HepG2 (cell line): Measurements from ENCODE around the gene OARD1.

ENCODE experiments used
- FOXM1 ChIP-seq: sonication (generic); formaldehyde crosslinking; IDR thresholded peaks from 2 replicates; pipeline ENCODE4 v1.5.0; 2020; ENCODE audit warnings: missing genetic modification reagents
- MED13 ChIP-seq: sonication (generic); formaldehyde crosslinking; IDR thresholded peaks from 2 replicates; pipeline ENCODE4 v1.5.0; 2020; ENCODE audit warnings: missing genetic modification reagents
- POLR2AphosphoS5 ChIP-seq: IDR thresholded peaks from 2 replicates; pipeline ENCODE4 v1.6.1; 2012; ENCODE audit warnings: low read depth, low read length
- PRMT3 ChIP-seq: sonication (generic); formaldehyde crosslinking; IDR thresholded peaks from 2 replicates; pipeline ENCODE4 v1.8.1; 2022; ENCODE audit warnings: low read depth, mild to moderate bottlenecking, moderate library complexity, missing genetic modification reagents, borderline replicate concordance
- SALL1 ChIP-seq: sonication (generic); formaldehyde crosslinking; IDR thresholded peaks from 2 replicates; pipeline ENCODE4 v1.8.0; 2022; ENCODE audit warnings: mild to moderate bottlenecking, missing genetic modification reagents
- SRY ChIP-seq: sonication (generic); formaldehyde crosslinking; IDR thresholded peaks from 2 replicates; pipeline ENCODE4 v1.8.0; 2022; ENCODE audit warnings: mild to moderate bottlenecking, missing genetic modification reagents
- TRIM24 ChIP-seq: sonication (generic); formaldehyde crosslinking; IDR thresholded peaks from 2 replicates; pipeline ENCODE4 v1.8.0; 2022; ENCODE audit warnings: mild to moderate bottlenecking, missing genetic modification reagents
- ZBTB7B ChIP-seq: sonication (generic); formaldehyde crosslinking; IDR thresholded peaks from 2 replicates; pipeline ENCODE4 v1.4.0; 2020; ENCODE audit warnings: missing genetic modification reagents
- TF ChIP-seq, protein P1 (sequence below): sonication (generic); formaldehyde crosslinking; IDR thresholded peaks from 2 replicates; pipeline ENCODE4 v1.5.0; 2020; ENCODE audit warnings: mild to moderate bottlenecking, missing genetic modification reagents, moderate library complexity
- TF ChIP-seq, protein P2 (sequence below): sonication (generic); formaldehyde crosslinking; IDR thresholded peaks from 2 replicates; pipeline ENCODE4 v1.4.0; 2020; ENCODE audit warnings: mild to moderate bottlenecking, missing genetic modification reagents
- TF ChIP-seq, protein P3 (sequence below), 2 experiments: sonication (generic) in 1 of 2; formaldehyde crosslinking in 1 of 2; IDR thresholded peaks; 2 replicates each; pipeline versions ENCODE4 v1.5.1 to v1.6.1; 2011 to 2020; ENCODE audit warnings: borderline replicate concordance in 1 of 2, low read depth in 1 of 2, low read length in 1 of 2, mild to moderate bottlenecking in 1 of 2, missing genetic modification reagents in 1 of 2, moderate library complexity in 1 of 2

DNA sequence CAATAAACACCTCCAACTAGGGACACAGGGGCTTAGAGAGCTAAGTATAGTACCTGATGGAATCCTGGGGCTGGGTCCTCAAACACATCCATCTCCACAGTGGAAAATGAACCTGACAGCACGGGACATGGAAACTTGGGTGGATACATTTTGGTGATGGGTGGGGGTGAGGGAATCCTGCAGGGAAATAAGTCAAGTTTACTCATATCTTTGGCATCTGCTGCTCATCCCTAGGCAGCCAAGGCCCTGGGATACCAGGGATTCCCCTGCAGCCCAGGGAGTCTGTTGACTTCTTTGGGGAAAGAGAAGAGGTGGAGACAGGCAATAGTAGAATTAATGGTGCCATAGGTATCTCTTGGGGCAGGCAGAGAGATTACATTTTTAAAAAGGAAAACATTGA, 12.6 kb downstream of the OARD1 start:
- TF ChIP-seq, protein P1, sequence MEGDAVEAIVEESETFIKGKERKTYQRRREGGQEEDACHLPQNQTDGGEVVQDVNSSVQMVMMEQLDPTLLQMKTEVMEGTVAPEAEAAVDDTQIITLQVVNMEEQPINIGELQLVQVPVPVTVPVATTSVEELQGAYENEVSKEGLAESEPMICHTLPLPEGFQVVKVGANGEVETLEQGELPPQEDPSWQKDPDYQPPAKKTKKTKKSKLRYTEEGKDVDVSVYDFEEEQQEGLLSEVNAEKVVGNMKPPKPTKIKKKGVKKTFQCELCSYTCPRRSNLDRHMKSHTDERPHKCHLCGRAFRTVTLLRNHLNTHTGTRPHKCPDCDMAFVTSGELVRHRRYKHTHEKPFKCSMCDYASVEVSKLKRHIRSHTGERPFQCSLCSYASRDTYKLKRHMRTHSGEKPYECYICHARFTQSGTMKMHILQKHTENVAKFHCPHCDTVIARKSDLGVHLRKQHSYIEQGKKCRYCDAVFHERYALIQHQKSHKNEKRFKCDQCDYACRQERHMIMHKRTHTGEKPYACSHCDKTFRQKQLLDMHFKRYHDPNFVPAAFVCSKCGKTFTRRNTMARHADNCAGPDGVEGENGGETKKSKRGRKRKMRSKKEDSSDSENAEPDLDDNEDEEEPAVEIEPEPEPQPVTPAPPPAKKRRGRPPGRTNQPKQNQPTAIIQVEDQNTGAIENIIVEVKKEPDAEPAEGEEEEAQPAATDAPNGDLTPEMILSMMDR (CRISPR knock-in tag): no peak
- no peak for TF ChIP-seq SRY (CRISPR knock-in tag)
- no peak for TF ChIP-seq ZBTB7B (CRISPR knock-in tag)
- TF ChIP-seq, protein P2, sequence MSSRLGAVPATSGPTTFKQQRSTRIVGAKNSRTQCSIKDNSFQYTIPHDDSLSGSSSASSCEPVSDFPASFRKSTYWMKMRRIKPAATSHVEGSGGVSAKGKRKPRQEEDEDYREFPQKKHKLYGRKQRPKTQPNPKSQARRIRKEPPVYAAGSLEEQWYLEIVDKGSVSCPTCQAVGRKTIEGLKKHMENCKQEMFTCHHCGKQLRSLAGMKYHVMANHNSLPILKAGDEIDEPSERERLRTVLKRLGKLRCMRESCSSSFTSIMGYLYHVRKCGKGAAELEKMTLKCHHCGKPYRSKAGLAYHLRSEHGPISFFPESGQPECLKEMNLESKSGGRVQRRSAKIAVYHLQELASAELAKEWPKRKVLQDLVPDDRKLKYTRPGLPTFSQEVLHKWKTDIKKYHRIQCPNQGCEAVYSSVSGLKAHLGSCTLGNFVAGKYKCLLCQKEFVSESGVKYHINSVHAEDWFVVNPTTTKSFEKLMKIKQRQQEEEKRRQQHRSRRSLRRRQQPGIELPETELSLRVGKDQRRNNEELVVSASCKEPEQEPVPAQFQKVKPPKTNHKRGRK (CRISPR knock-in tag): no peak
- TF ChIP-seq PRMT3: no peak
- TF ChIP-seq POLR2AphosphoS5: no peak
- TF ChIP-seq FOXM1 (CRISPR knock-in tag): no peak
- TF ChIP-seq, protein P3, sequence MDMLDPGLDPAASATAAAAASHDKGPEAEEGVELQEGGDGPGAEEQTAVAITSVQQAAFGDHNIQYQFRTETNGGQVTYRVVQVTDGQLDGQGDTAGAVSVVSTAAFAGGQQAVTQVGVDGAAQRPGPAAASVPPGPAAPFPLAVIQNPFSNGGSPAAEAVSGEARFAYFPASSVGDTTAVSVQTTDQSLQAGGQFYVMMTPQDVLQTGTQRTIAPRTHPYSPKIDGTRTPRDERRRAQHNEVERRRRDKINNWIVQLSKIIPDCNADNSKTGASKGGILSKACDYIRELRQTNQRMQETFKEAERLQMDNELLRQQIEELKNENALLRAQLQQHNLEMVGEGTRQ (IDR thresholded peaks at IDR 0.05; ENCODE audit: low read depth, low read length): no peak
- TF ChIP-seq, protein P3 (CRISPR knock-in tag; IDR thresholded peaks at IDR 0.05; ENCODE audit: borderline replicate concordance): no peak
- TF ChIP-seq MED13 (CRISPR knock-in tag): no peak
- no peak for TF ChIP-seq SALL1 (CRISPR knock-in tag)
- TF ChIP-seq TRIM24 (CRISPR knock-in tag): no peak
